Cardiac atrium fibroblast (primary cell): ENCODE results near the gene CAV2. TPM values are rescaled to one million over a fixed set of nuclear protein-coding genes. Genes with fewer than 3 reads are reported as not detected.

Experiments
- total RNA-seq: library from RNA; depleted of rRNA; stranded (reverse); fragments of >200 nt; gene quantifications from 2 replicates; pipeline ENCODE4 v1.2.3, GENCODE V29; 2015

Gene CAV2
- total RNA-seq: 66.9 and 76.2 TPM in 2 replicates

GRCh38 chr7:116499168-116500077 is at the start of gene CAV2:
CAV2 (plus strand) TSS chr7:116499738; CDS start chr7:116499782, 44 bp downstream.

GRCh38 chr7:116524609-116525297 is 25.2 kb downstream of the CAV2 start, which contains the start of gene CAV1:
CAV1 (plus strand) TSS chr7:116525036; CDS start chr7:116525063, 27 bp downstream.

Other genes with a start within 250 kb of the CAV2 start
- gene CAV1, start 25.3 kb downstream of the CAV2 start, total RNA-seq: 261 and 294 TPM in 2 replicates
- 3.9 and 8.1 TPM in 2 replicates for gene MET, start 172.5 kb downstream of the CAV2 start, total RNA-seq